Upper lobe of right lung (tissue), 1 donor: ENCODE results near the gene P2RX7. TPM values are rescaled to one million over a fixed set of nuclear protein-coding genes. Genes with fewer than 3 reads are reported as not detected.
A peak's percentile ranks its signal among the peaks of the same experiment; 100 is the strongest.

Source experiments
- ATAC-seq: fragments of 200-7000 bp; cut with Tn5 transposase; one replicate; pipeline ENCODE4 v1.9.1; 2020; ENCODE audit warnings: mild to moderate bottlenecking, moderate library complexity
- DNase-seq: peaks from one replicate; pipeline ENCODE4 v3.0.0-alpha.2; 2020
- H3K27ac ChIP-seq: fragments of 200-600 bp; one replicate; pipeline ENCODE4 v1.8.0; 2022
- H3K27me3 ChIP-seq: fragments of 200-600 bp; one replicate; pipeline ENCODE4 v1.8.0; 2022; ENCODE audit warnings: mild to moderate bottlenecking
- H3K36me3 ChIP-seq: fragments of 200-600 bp; one replicate; pipeline ENCODE4 v1.8.0; 2022
- H3K4me1 ChIP-seq: fragments of 200-600 bp; one replicate; pipeline ENCODE4 v1.8.0; 2022
- H3K4me3 ChIP-seq: fragments of 200-600 bp; one replicate; pipeline ENCODE4 v1.8.0; 2022; ENCODE audit warnings: mild to moderate bottlenecking
- H3K9me3 ChIP-seq: fragments of 200-600 bp; one replicate; pipeline ENCODE4 v1.8.0; 2022
- CTCF ChIP-seq: fragments of 200-600 bp; IDR thresholded peaks from one replicate; pipeline ENCODE4 v1.8.0; 2022; ENCODE audit warnings: antibody characterized with exemption
- intact Hi-C: fragments of 100-400 bp; cut with DNase I; formaldehyde crosslinking; loops from one replicate; pipeline ENCODE4 v1.11.0; 2022
- total RNA-seq: library from RNA; stranded (reverse); fragmentation: NEBNext Ultra II Directional; extraction: Animal tissue kit (Norgen Biotek cat#: 25700); gene quantifications from one replicate; pipeline ENCODE4 v1.2.1, GENCODE V29; 2021
- donor health status: DM: no; HTN: yes; CAD: no; lungs with severe emphysema.

P2RX7 gene
- total RNA-seq, 1 donor from 2014 or later, result 20.1 TPM

- no peak for TF ChIP-seq CTCF
- no peaks in the 10 kb centered on the region for H3K27me3 ChIP-seq
- peak overlapping the region; percentile 73 for H3K4me3 ChIP-seq
- H3K27ac ChIP-seq, result peak overlapping the region; percentile 88
- DNase-seq (no peak), ATAC-seq (no peak)
- intact Hi-C loops, result no loop called here
- no peaks in the 10 kb centered on the region for H3K9me3 ChIP-seq
- H3K36me3 ChIP-seq, result no peaks in the 10 kb centered on the region
- H3K4me1 ChIP-seq, result peaks cover 17% of the 10 kb centered on the region
These were observed 76.5 kb downstream of the P2RX7 start for GRCh38 chr12:121209221-121209620.

- H3K27me3 ChIP-seq, result no peaks in the 10 kb centered on the region
- peak within 1 kb of the TSS; percentile 73 for H3K4me3 ChIP-seq
- TF ChIP-seq CTCF, result peak; percentile 35
- peak within 1 kb of the TSS; percentile 88 for H3K27ac ChIP-seq
- H3K36me3 ChIP-seq, result no peaks in the 10 kb centered on the region
- peak; percentile 96 for DNase-seq
- peaks cover 24% of the 10 kb centered on the region for H3K4me1 ChIP-seq
- peak; percentile 96 for ATAC-seq
- no peaks in the 10 kb centered on the region for H3K9me3 ChIP-seq
- intact Hi-C loops, result no loop called here
These were observed 77.2 kb downstream of the P2RX7 start, which contains the start of gene P2RX4 for GRCh38 chr12:121209624-121210572. P2RX4 (plus strand) TSS chr12:121210129; CDS start chr12:121210165, 36 bp downstream.

- Histone ChIP-seq H3K9me3 (no peaks in the 10 kb centered on the region), H3K36me3 (peaks cover 13% of the 10 kb centered on the region), H3K4me3 (no peak overlapping the region), H3K27ac (no peak overlapping the region), H3K4me1 (peaks cover 32% of the 10 kb centered on the region), H3K27me3 (no peaks in the 10 kb centered on the region)
- DNase-seq, result no peak
- ATAC-seq, result no peak
- intact Hi-C loops, result no loop called here
- no peak for TF ChIP-seq CTCF
These were observed 80.2 kb downstream of the P2RX7 start for GRCh38 chr12:121212875-121213274.

GRCh38 chr12:121214166-121214777 lies 81.6 kb downstream of the P2RX7 start:
- Histone ChIP-seq H3K27ac (peak overlapping the region; percentile 80), H3K4me3 (no peak overlapping the region), H3K9me3 (no peaks in the 10 kb centered on the region), H3K4me1 (peaks cover 32% of the 10 kb centered on the region), H3K27me3 (no peaks in the 10 kb centered on the region), H3K36me3 (peaks cover 13% of the 10 kb centered on the region)
- no peak for TF ChIP-seq CTCF
- peak; percentile 3 for ATAC-seq
- no peak for DNase-seq
- intact Hi-C loops, result no loop called here

GRCh38 chr12:121214855-121215745 lies 82.4 kb downstream of the P2RX7 start:
- H3K36me3 ChIP-seq, result peaks cover 13% of the 10 kb centered on the region
- H3K27me3 ChIP-seq, result no peaks in the 10 kb centered on the region
- peaks cover 32% of the 10 kb centered on the region for H3K4me1 ChIP-seq
- H3K9me3 ChIP-seq, result no peaks in the 10 kb centered on the region
- TF ChIP-seq CTCF, result no peak
- no peak for DNase-seq
- peak overlapping the region; percentile 80 for H3K27ac ChIP-seq
- H3K4me3 ChIP-seq, result no peak overlapping the region
- intact Hi-C loops, result no loop called here
- ATAC-seq, result peak; percentile 79
